Stimulated activated CD4-positive, alpha-beta T cell treated with anti-CD3 and anti-CD28 coated beads, Interleukin-4, amount 100 ng/mL, for 48 hours (primary cell): ENCODE results near the gene PLEKHA8.

Source experiments
- DNase-seq, 2 donors: peaks; one replicate each; pipeline ENCODE4 v3.0.0-alpha.2; 2020; ENCODE audit warnings: low read depth in 2 of 2

The PLEKHA8 gene

GRCh38 chr7:30145426-30145970 lies 117.3 kb downstream of the PLEKHA8 start:
- DNase-seq = no peak

- DNase-seq = no peak
These were observed 118.0 kb downstream of the PLEKHA8 start for GRCh38 chr7:30146127-30146612.

GRCh38 chr7:30147223-30147622 lies 119.0 kb downstream of the PLEKHA8 start:
- no peak for DNase-seq

GRCh38 chr7:30147785-30148184 lies 119.6 kb downstream of the PLEKHA8 start:
- DNase-seq = no peak

- no peak for DNase-seq
These were observed 120.2 kb downstream of the PLEKHA8 start for GRCh38 chr7:30148426-30148825.

- no peak for DNase-seq
These were observed 120.8 kb downstream of the PLEKHA8 start for GRCh38 chr7:30148951-30149459.

- DNase-seq = no peak
These were observed 121.5 kb downstream of the PLEKHA8 start for GRCh38 chr7:30149640-30150272.

- DNase-seq = no peak
These were observed 122.5 kb downstream of the PLEKHA8 start for GRCh38 chr7:30150711-30151110.

GRCh38 chr7:30154111-30154587 lies 125.9 kb downstream of the PLEKHA8 start:
- DNase-seq = no peak

- no peak for DNase-seq
These were observed 127.3 kb downstream of the PLEKHA8 start for GRCh38 chr7:30155481-30155880.

- no peak for DNase-seq
These were observed 129.0 kb downstream of the PLEKHA8 start for GRCh38 chr7:30157204-30157603.

- DNase-seq = no peak
These were observed 131.0 kb downstream of the PLEKHA8 start for GRCh38 chr7:30159163-30159562.

GRCh38 chr7:30159698-30160143 lies 131.5 kb downstream of the PLEKHA8 start:
- DNase-seq = no peak

GRCh38 chr7:30160329-30160728 lies 132.1 kb downstream of the PLEKHA8 start:
- no peak for DNase-seq

GRCh38 chr7:30162133-30162532 lies 133.9 kb downstream of the PLEKHA8 start:
- no peak for DNase-seq

GRCh38 chr7:30162622-30163124 lies 134.5 kb downstream of the PLEKHA8 start:
- DNase-seq = no peak

- no peak for DNase-seq
These were observed 135.2 kb downstream of the PLEKHA8 start for GRCh38 chr7:30163231-30163894.

GRCh38 chr7:30164567-30164966 lies 136.4 kb downstream of the PLEKHA8 start:
- no peak for DNase-seq

GRCh38 chr7:30165590-30165989 lies 137.4 kb downstream of the PLEKHA8 start:
- DNase-seq = no peak

- DNase-seq = no peak
These were observed 138.1 kb downstream of the PLEKHA8 start for GRCh38 chr7:30166155-30166840.

GRCh38 chr7:30166841-30167235 lies 138.6 kb downstream of the PLEKHA8 start:
- DNase-seq = no peak

GRCh38 chr7:30167901-30168300 lies 139.7 kb downstream of the PLEKHA8 start:
- DNase-seq = no peak
